Lower lobe of right lung (tissue), 2 donors: ENCODE results near the gene MPST. TPM values are rescaled to one million over a fixed set of nuclear protein-coding genes. Genes with fewer than 3 reads are reported as not detected.

Experiments used
- ATAC-seq, 2 donors: fragments of 200-7000 bp; cut with Tn5 transposase; one replicate each; pipeline ENCODE4 v1.9.1; 2020 to 2022; ENCODE audit warnings: mild to moderate bottlenecking in 2 of 2, moderate library complexity in 2 of 2
- DNase-seq: peaks from one replicate; pipeline ENCODE4 v3.0.0-alpha.2; 2020
- H3K27ac ChIP-seq: fragments of 200-600 bp; one replicate; pipeline ENCODE4 v1.8.0; 2022
- H3K27me3 ChIP-seq: fragments of 200-600 bp; one replicate; pipeline ENCODE4 v1.8.0; 2022; ENCODE audit warnings: low read depth
- H3K36me3 ChIP-seq: fragments of 200-600 bp; one replicate; pipeline ENCODE4 v1.8.0; 2022; ENCODE audit warnings: mild to moderate bottlenecking
- H3K4me1 ChIP-seq: fragments of 200-600 bp; one replicate; pipeline ENCODE4 v1.8.0; 2022
- H3K4me3 ChIP-seq: fragments of 200-600 bp; one replicate; pipeline ENCODE4 v1.8.0; 2022; ENCODE audit warnings: mild to moderate bottlenecking
- H3K9me3 ChIP-seq: fragments of 200-600 bp; one replicate; pipeline ENCODE4 v1.8.0; 2022
- CTCF ChIP-seq: fragments of 200-600 bp; IDR thresholded peaks from one replicate; pipeline ENCODE4 v1.8.0; 2022; ENCODE audit warnings: antibody characterized with exemption, mild to moderate bottlenecking
- intact Hi-C: fragments of 100-400 bp; cut with DNase I; formaldehyde crosslinking; loops from one replicate; pipeline ENCODE4 v1.11.0; 2022
- total RNA-seq: library from RNA; stranded (reverse); fragmentation: NEBNext Ultra II Directional; extraction: Animal tissue kit (Norgen Biotek cat#: 25700); gene quantifications from one replicate; pipeline ENCODE4 v1.2.1, GENCODE V29; 2021
- donor health status: DM: no; HTN: yes; CAD: no; lungs with severe emphysema.

The MPST gene
- total RNA-seq, 1 donor from 2014 or later: 73.2 TPM

GRCh38 chr22:37025500-37026070, 6.0 kb downstream of the MPST start:
- peaks cover 41% of the 10 kb centered on the region for H3K4me1 ChIP-seq
- no peak for DNase-seq

GRCh38 chr22:37026325-37026724, 6.8 kb downstream of the MPST start:
- peaks cover 68% of the 10 kb centered on the region for H3K36me3 ChIP-seq
- no peaks in the 10 kb centered on the region for H3K27me3 ChIP-seq
- no peak for DNase-seq
- H3K4me1 ChIP-seq: peaks cover 34% of the 10 kb centered on the region
- no peak overlapping the region for H3K27ac ChIP-seq
- no peak for ATAC-seq
- intact Hi-C loops: no loop called here
- no peak for TF ChIP-seq CTCF
- H3K4me3 ChIP-seq: no peak overlapping the region
- no peaks in the 10 kb centered on the region for H3K9me3 ChIP-seq

More at GRCh38 chr22:37025500-37026070, 6.0 kb downstream of the MPST start:
- Histone ChIP-seq H3K27me3 (no peaks in the 10 kb centered on the region), H3K27ac (no peak overlapping the region), H3K36me3 (peaks cover 63% of the 10 kb centered on the region), H3K9me3 (no peaks in the 10 kb centered on the region), H3K4me3 (no peak overlapping the region)
- intact Hi-C loops: no loop called here
- no peak for TF ChIP-seq CTCF
- ATAC-seq: peak in 1 of 2 donors; percentile 18

GRCh38 chr22:37027556-37027955, 8.0 kb downstream of the MPST start:
- no peak overlapping the region for H3K4me3 ChIP-seq
- peaks cover 68% of the 10 kb centered on the region for H3K36me3 ChIP-seq
- peaks cover 30% of the 10 kb centered on the region for H3K4me1 ChIP-seq
- DNase-seq (no peak), ATAC-seq (no peak)
- TF ChIP-seq CTCF: no peak
- intact Hi-C loops: no loop called here
- no peaks in the 10 kb centered on the region for H3K27me3 ChIP-seq
- H3K27ac ChIP-seq: no peak overlapping the region
- no peaks in the 10 kb centered on the region for H3K9me3 ChIP-seq

GRCh38 chr22:37028692-37029674, 9.4 kb downstream of the MPST start:
- TF ChIP-seq CTCF: no peak
- intact Hi-C loops: no loop called here
- no peak overlapping the region for H3K4me3 ChIP-seq
- peaks cover 36% of the 10 kb centered on the region for H3K4me1 ChIP-seq
- no peak for ATAC-seq
- no peaks in the 10 kb centered on the region for H3K27me3 ChIP-seq
- DNase-seq: no peak
- no peaks in the 10 kb centered on the region for H3K9me3 ChIP-seq
- no peak overlapping the region for H3K27ac ChIP-seq
- H3K36me3 ChIP-seq: peaks cover 68% of the 10 kb centered on the region

- intact Hi-C loops: no loop called here
- peaks cover 51% of the 10 kb centered on the region for H3K36me3 ChIP-seq
- H3K27ac ChIP-seq: peak overlapping the region; percentile 18
Observed at GRCh38 chr22:37030560-37031281, 11.2 kb downstream of the MPST start.

More at GRCh38 chr22:37030560-37031281, 11.2 kb downstream of the MPST start:
- no peaks in the 10 kb centered on the region for H3K27me3 ChIP-seq
- DNase-seq: no peak
- no peak for ATAC-seq
- no peak overlapping the region for H3K4me3 ChIP-seq
- peaks cover 35% of the 10 kb centered on the region for H3K4me1 ChIP-seq
- no peak for TF ChIP-seq CTCF
- H3K9me3 ChIP-seq: no peaks in the 10 kb centered on the region
